GM18517 (cell line): ENCODE results near the gene CLCNKB.
"Not testable (repeated sequence)": the region's sequence is repeated elsewhere in the genome, so short reads cannot be mapped to it uniquely, and the experiment has no call there.

Experiments used
- ATAC-seq: cut with Tn5 transposase; IDR thresholded peaks from one replicate; pipeline ENCODE4 v1.9.1; 2021; ENCODE audit warnings: mild to moderate bottlenecking, moderate library complexity; ENCODE audit not compliant: unreplicated experiment

The CLCNKB gene

GRCh38 chr1:16029288-16029687 lies 14.3 kb upstream of the CLCNKB start:
- no peak for ATAC-seq

GRCh38 chr1:16031551-16031950 lies 12.0 kb upstream of the CLCNKB start:
- no peak for ATAC-seq

GRCh38 chr1:16032388-16033102 lies 11.0 kb upstream of the CLCNKB start:
- ATAC-seq, result no peak

- ATAC-seq, result not testable (repeated sequence)
Measured at GRCh38 chr1:16033103-16033632, 10.4 kb upstream of the CLCNKB start.

GRCh38 chr1:16036461-16036860 lies 7.1 kb upstream of the CLCNKB start:
- not testable (repeated sequence) for ATAC-seq

GRCh38 chr1:16038620-16038912 lies 5.0 kb upstream of the CLCNKB start:
- no peak for ATAC-seq

GRCh38 chr1:16039871-16040270 lies 3.7 kb upstream of the CLCNKB start:
- ATAC-seq, result not testable (repeated sequence)

GRCh38 chr1:16041200-16041599 lies 2.4 kb upstream of the CLCNKB start:
- ATAC-seq, result no peak

- no peak for ATAC-seq
Measured at GRCh38 chr1:16042096-16042495, 1.5 kb upstream of the CLCNKB start.

GRCh38 chr1:16042654-16043053 lies 928 bp upstream of the CLCNKB start:
- ATAC-seq, result not testable (repeated sequence)

GRCh38 chr1:16043950-16044349 lies 368 bp downstream of the CLCNKB start:
- no peak for ATAC-seq

- no peak for ATAC-seq
Measured at GRCh38 chr1:16046842-16047241, 3.3 kb downstream of the CLCNKB start.

GRCh38 chr1:16047791-16048475 lies 4.4 kb downstream of the CLCNKB start:
- ATAC-seq, result no peak

GRCh38 chr1:16048573-16049189 lies 5.1 kb downstream of the CLCNKB start:
- no peak for ATAC-seq

GRCh38 chr1:16050328-16050727 lies 6.7 kb downstream of the CLCNKB start:
- no peak for ATAC-seq

- ATAC-seq, result no peak
Measured at GRCh38 chr1:16051039-16051438, 7.5 kb downstream of the CLCNKB start.

- ATAC-seq, result not testable (repeated sequence)
Measured at GRCh38 chr1:16051949-16052348, 8.4 kb downstream of the CLCNKB start.

GRCh38 chr1:16053781-16054502 lies 10.4 kb downstream of the CLCNKB start:
- no peak for ATAC-seq

GRCh38 chr1:16054598-16055540 lies 11.3 kb downstream of the CLCNKB start:
- ATAC-seq, result no peak
